HepG2 (cell line): ENCODE data around the gene DDX4. TPM values are rescaled to one million over a fixed set of nuclear protein-coding genes. Genes with fewer than 3 reads are reported as not detected.

ENCODE experiments used
- DRAP1 ChIP-seq: IDR thresholded peaks from 2 replicates; pipeline ENCODE4 v1.6.1; 2016; ENCODE audit warnings: missing genetic modification reagents, missing compliant biosample characterization
- E2F1 ChIP-seq: sonication (generic); formaldehyde crosslinking; IDR thresholded peaks from 2 replicates; pipeline ENCODE4 v1.5.0; 2020; ENCODE audit warnings: missing genetic modification reagents
- FOXM1 ChIP-seq: sonication (generic); formaldehyde crosslinking; IDR thresholded peaks from 2 replicates; pipeline ENCODE4 v1.5.0; 2020; ENCODE audit warnings: missing genetic modification reagents
- GATA4 ChIP-seq: sonication (generic); IDR thresholded peaks from 2 replicates; pipeline ENCODE4 v1.6.1; 2016; ENCODE audit warnings: antibody characterized with exemption, low read depth, borderline replicate concordance
- MAZ ChIP-seq, 2 experiments: sonication (generic) in 1 of 2; formaldehyde crosslinking in 1 of 2; IDR thresholded peaks; 2 replicates each; pipeline versions ENCODE4 v1.5.0 to v1.6.1; 2012 to 2020; ENCODE audit warnings: low read depth in 2 of 2, mild to moderate bottlenecking in 2 of 2, borderline replicate concordance in 1 of 2, improper control_type of control experiment in 1 of 2, low read length in 1 of 2, missing genetic modification reagents in 1 of 2, moderate library complexity in 1 of 2
- MTA1 ChIP-seq: sonication (generic); formaldehyde crosslinking; IDR thresholded peaks from 2 replicates; pipeline ENCODE4 v1.4.0; 2020; ENCODE audit warnings: missing genetic modification reagents, mild to moderate bottlenecking, borderline replicate concordance
- NFAT5 ChIP-seq: sonication (generic); formaldehyde crosslinking; IDR thresholded peaks from 2 replicates; pipeline ENCODE4 v1.4.0; 2020; ENCODE audit warnings: missing genetic modification reagents
- NFE2L1 ChIP-seq: sonication (generic); formaldehyde crosslinking; IDR thresholded peaks from 2 replicates; pipeline ENCODE4 v1.4.0; 2020; ENCODE audit warnings: missing genetic modification reagents, mild to moderate bottlenecking, borderline replicate concordance
- TBX3 ChIP-seq: fragments of 450-650 bp; IDR thresholded peaks from 2 replicates; pipeline ENCODE4 v1.6.1; 2017; ENCODE audit warnings: antibody characterized with exemption, mild to moderate bottlenecking, inconsistent platforms, borderline replicate concordance
- ZBTB49 ChIP-seq: sonication (generic); formaldehyde crosslinking; IDR thresholded peaks from 2 replicates; pipeline ENCODE4 v1.4.0; 2020; ENCODE audit warnings: missing genetic modification reagents, borderline replicate concordance
- ZNF30 ChIP-seq: sonication (generic); formaldehyde crosslinking; IDR thresholded peaks from 2 replicates; pipeline ENCODE4 v1.5.0; 2020; ENCODE audit warnings: mild to moderate bottlenecking, missing genetic modification reagents
- ZNF326 ChIP-seq: sonication (generic); formaldehyde crosslinking; IDR thresholded peaks from 2 replicates; pipeline ENCODE4 v1.4.0; 2020; ENCODE audit warnings: missing genetic modification reagents, borderline replicate concordance
- ZNF784 ChIP-seq: sonication (generic); formaldehyde crosslinking; IDR thresholded peaks from 2 replicates; pipeline ENCODE4 v1.5.1; 2020; ENCODE audit warnings: missing genetic modification reagents, mild to moderate bottlenecking, borderline replicate concordance
- polyA plus RNA-seq, 8 experiments: library from polyadenylated mRNA; depleted of rRNA in 3 of 8; stranded (reverse) in 7 of 8; unstranded in 1 of 8; fragments of >200 nt; fragmentation: Illumina TruSeq in 4 of 8; extraction: Trizol in 4 of 8; gene quantifications; 2 replicates each; pipeline versions ENCODE4 v1.2.1 to v1.2.3, GENCODE V29; 2011 to 2016; ENCODE audit warnings: low read depth in 4 of 8, missing spikeins in 1 of 8, mixed read lengths in 1 of 8; ENCODE audit not compliant: insufficient read depth in 1 of 8
- total RNA-seq, 5 experiments: library from RNA; depleted of rRNA; stranded (reverse); fragments of >200 nt; fragmentation: Illumina TruSeq; extraction: Trizol; gene quantifications; 2 replicates each; pipeline ENCODE4 v1.2.3, GENCODE V29; 2016; ENCODE audit warnings: low read depth in 1 of 5

DDX4 gene
- total and polyA plus RNA-seq, 2 of the 13 experiments (the other 11 are each of a cell fraction or from before 2014, with no cell fraction given) = 0.05 TPM; not detected in 1

GRCh38 chr5:55866485-55866884, 128.6 kb downstream of the DDX4 start (continued):
- TF ChIP-seq NFAT5 (CRISPR knock-in tag) = no peak
- TF ChIP-seq GATA4 = no peak
- TF ChIP-seq NFE2L1 (CRISPR knock-in tag) = no peak
- no peak for TF ChIP-seq E2F1 (CRISPR knock-in tag)
- no peak for TF ChIP-seq FOXM1 (CRISPR knock-in tag)
- no peak for TF ChIP-seq MTA1 (CRISPR knock-in tag)
- TF ChIP-seq TBX3 = no peak
- TF ChIP-seq MAZ (IDR thresholded peaks at IDR 0.05; ENCODE audit: borderline replicate concordance, low read depth, low read length) = no peak
- TF ChIP-seq MAZ (CRISPR knock-in tag; IDR thresholded peaks at IDR 0.05; ENCODE audit: low read depth) = no peak
- TF ChIP-seq ZNF784 (CRISPR knock-in tag) = no peak
- TF ChIP-seq ZNF326 (CRISPR knock-in tag) = no peak
- TF ChIP-seq ZNF30 (CRISPR knock-in tag) = no peak
- no peak for TF ChIP-seq ZBTB49 (CRISPR knock-in tag)
- no peak for TF ChIP-seq DRAP1 (CRISPR knock-in tag)
- TF ChIP-seq, all 625 proteins: peak for 0
